H1 (cell line): ENCODE results near the gene CSNK2B. TPM values are rescaled to one million over a fixed set of nuclear protein-coding genes. Genes with fewer than 3 reads are reported as not detected.

Experiments used
- CTCF ChIA-PET: fragments of 300-600 bp; sonication (Branson Sonifier 250); formaldehyde crosslinking; loops from one replicate; lab custom pipeline; 2021; ENCODE audit not compliant: partially characterized antibody; lab: Charles Lee
- POLR2A ChIA-PET: fragments of 300-600 bp; sonication (Branson Sonifier 250); formaldehyde crosslinking; loops from one replicate; lab custom pipeline; 2021; ENCODE audit warnings: inconsistent platforms; ENCODE audit not compliant: partially characterized antibody; lab: Charles Lee
- DNase-seq, 2 experiments: peaks; one replicate each; pipeline versions ENCODE4 v3.0.0 to v3.0.0-alpha.2; 2010 to 2022; ENCODE audit warnings: low spot score in 2 of 2, low read depth in 1 of 2, mixed read lengths in 1 of 2
- FAIRE-seq: peaks from 2 replicates; lab custom pipeline; 2011; peaks lifted over from hg19 to GRCh38; lab: Jason Lieb, UNC
- H2AFZ ChIP-seq: 2 replicates; pipeline ENCODE4 v1.8.1; 2012; ENCODE audit warnings: low read length, inconsistent platforms
- H2AK5ac ChIP-seq: 2 replicates; pipeline ENCODE4 v1.6.1; 2013; ENCODE audit warnings: low read depth, low read length
- H2BK120ac ChIP-seq: replicated peaks from 2 replicates; pipeline ENCODE3; 2013; ENCODE audit warnings: low read depth, low read length, inconsistent platforms
- H2BK12ac ChIP-seq: 2 replicates; pipeline ENCODE4 v1.6.1; 2013; ENCODE audit warnings: low read depth, low read length
- H2BK15ac ChIP-seq: 2 replicates; pipeline ENCODE4 v1.6.1; 2013; ENCODE audit warnings: low read length
- H2BK20ac ChIP-seq: 2 replicates; pipeline ENCODE4 v1.6.1; 2013; ENCODE audit warnings: low read length
- H2BK5ac ChIP-seq: 2 replicates; pipeline ENCODE4 v1.6.1; 2013; ENCODE audit warnings: low read depth, low read length
- H3K14ac ChIP-seq: 2 replicates; pipeline ENCODE4 v1.6.1; 2013; ENCODE audit warnings: inconsistent platforms; ENCODE audit not compliant: insufficient read length
- H3K18ac ChIP-seq: 2 replicates; pipeline ENCODE4 v1.6.1; 2013; ENCODE audit warnings: low read length; ENCODE audit errors: extremely low read depth
- H3K23ac ChIP-seq: 2 replicates; pipeline ENCODE4 v1.6.1; 2013; ENCODE audit warnings: inconsistent platforms; ENCODE audit not compliant: insufficient read length
- H3K23me2 ChIP-seq: 2 replicates; pipeline ENCODE4 v1.6.1; 2013; ENCODE audit warnings: low read depth, low read length
- H3K27ac ChIP-seq: 2 replicates; pipeline ENCODE4 v1.6.1; 2011; ENCODE audit warnings: low read depth, low read length, inconsistent platforms
- H3K27me3 ChIP-seq, 4 experiments: replicated peaks in 1 of 4; 1 replicate in 1 of 4; 2 replicates in 3 of 4; pipeline versions ENCODE4 v1.6.1 to v1.8.1; 2011 to 2013; ENCODE audit warnings: low read length in 3 of 4, mild to moderate bottlenecking in 3 of 4, inconsistent platforms in 2 of 4, mixed read lengths in 2 of 4, moderate library complexity in 1 of 4; ENCODE audit not compliant: control insufficient read depth in 3 of 4, insufficient read depth in 3 of 4; ENCODE audit errors: extremely low read depth in 1 of 4
- H3K36me3 ChIP-seq, 4 experiments: 2 replicates each; pipeline versions ENCODE4 v1.6.1 to v1.8.1; 2011 to 2013; ENCODE audit warnings: mild to moderate bottlenecking in 4 of 4, low read length in 3 of 4, moderate library complexity in 2 of 4, control low read depth in 1 of 4, inconsistent platforms in 1 of 4; ENCODE audit not compliant: insufficient read depth in 4 of 4, control insufficient read depth in 2 of 4
- H3K4ac ChIP-seq: replicated peaks from 2 replicates; pipeline ENCODE3; 2013; ENCODE audit warnings: low read length, low read depth, mixed read lengths, inconsistent platforms; ENCODE audit not compliant: insufficient read length
- H3K4me1 ChIP-seq, 4 experiments: replicated peaks in 1 of 4; 1 replicate in 1 of 4; 2 replicates in 3 of 4; pipeline versions ENCODE4 v1.6.1 to v1.8.1; 2011 to 2013; ENCODE audit warnings: low read length in 3 of 4, inconsistent platforms in 2 of 4, mixed read lengths in 1 of 4; ENCODE audit not compliant: insufficient read depth in 4 of 4, control insufficient read depth in 3 of 4
- H3K4me2 ChIP-seq, 2 experiments: 2 replicates each; pipeline versions ENCODE4 v1.6.1 to v1.8.1; 2011 to 2013; ENCODE audit warnings: low read depth in 2 of 2, low read length in 2 of 2, control low read depth in 1 of 2, inconsistent platforms in 1 of 2, mild to moderate bottlenecking in 1 of 2; ENCODE audit not compliant: insufficient read depth in 1 of 2
- H3K4me3 ChIP-seq, 4 experiments: fragments of 200-600, 300-600 bp in 1 of 4; sonication (generic), shearing (Covaris generic), sonication (Bioruptor Twin) in 1 of 4; 2 replicates each; pipeline versions ENCODE4 v1.5.1 to v1.8.1; 2011 to 2016; ENCODE audit warnings: low read length in 4 of 4, low read depth in 3 of 4, control low read depth in 2 of 4, inconsistent platforms in 2 of 4, mild to moderate bottlenecking in 2 of 4, mixed read lengths in 1 of 4, moderate library complexity in 1 of 4; ENCODE audit not compliant: insufficient read depth in 2 of 4; ENCODE audit errors: extremely low read depth in 1 of 4
- H3K56ac ChIP-seq: replicated peaks from 2 replicates; pipeline ENCODE3; 2013; ENCODE audit warnings: low read depth, mild to moderate bottlenecking, mixed read lengths, low read length, inconsistent platforms; ENCODE audit not compliant: insufficient read length
- H3K79me1 ChIP-seq: 2 replicates; pipeline ENCODE4 v1.6.1; 2013; ENCODE audit warnings: low read depth, low read length, control low read depth
- H3K79me2 ChIP-seq, 2 experiments: 2 replicates each; pipeline versions ENCODE4 v1.6.1 to v1.8.1; 2012 to 2013; ENCODE audit warnings: low read length in 2 of 2, mild to moderate bottlenecking in 2 of 2, inconsistent platforms in 1 of 2; ENCODE audit not compliant: insufficient read depth in 2 of 2, control insufficient read depth in 1 of 2
- H3K9ac ChIP-seq, 4 experiments: replicated peaks in 1 of 4; 1 replicate in 1 of 4; 2 replicates in 3 of 4; pipeline versions ENCODE4 v1.6.1 to v1.8.1; 2011 to 2013; ENCODE audit warnings: low read depth in 3 of 4, low read length in 3 of 4, control low read depth in 2 of 4, mild to moderate bottlenecking in 2 of 4, moderate library complexity in 2 of 4, inconsistent platforms in 1 of 4; ENCODE audit errors: extremely low read depth in 1 of 4
- H3K9me3 ChIP-seq, 2 experiments: 2 replicates each; pipeline versions ENCODE4 v1.6.1 to v1.8.1; 2012 to 2013; ENCODE audit warnings: mild to moderate bottlenecking in 2 of 2, moderate library complexity in 2 of 2, control low read depth in 1 of 2, inconsistent platforms in 1 of 2, low read depth in 1 of 2, low read length in 1 of 2, mixed read lengths in 1 of 2; ENCODE audit not compliant: insufficient read depth in 2 of 2
- H4K20me1 ChIP-seq, 2 experiments: replicated peaks in 1 of 2; 2 replicates each; pipeline versions ENCODE3 to v1.8.1; 2011 to 2013; ENCODE audit warnings: inconsistent platforms in 2 of 2, low read length in 2 of 2, mild to moderate bottlenecking in 1 of 2; ENCODE audit not compliant: insufficient read depth in 2 of 2, control insufficient read depth in 1 of 2
- H4K5ac ChIP-seq: 2 replicates; pipeline ENCODE4 v1.6.1; 2013; ENCODE audit warnings: low read length, low read depth, mixed read lengths, inconsistent platforms; ENCODE audit not compliant: insufficient read length
- H4K8ac ChIP-seq: 2 replicates; pipeline ENCODE4 v1.8.0; 2013; ENCODE audit warnings: mild to moderate bottlenecking, moderate library complexity, low read length, inconsistent platforms; ENCODE audit not compliant: insufficient read depth; ENCODE audit errors: extremely low read depth
- H4K91ac ChIP-seq: replicated peaks from 2 replicates; pipeline ENCODE3; 2013; ENCODE audit warnings: low read length, mixed read lengths, inconsistent platforms; ENCODE audit not compliant: insufficient read length
- BCL11A ChIP-seq, 2 experiments: IDR thresholded peaks; one replicate each; pipeline ENCODE4 v1.6.1; 2011; ENCODE audit warnings: low read depth in 2 of 2, low read length in 2 of 2, mild to moderate bottlenecking in 2 of 2
- GTF2F1 ChIP-seq: IDR thresholded peaks from 2 replicates; pipeline ENCODE4 v1.6.1; 2012; ENCODE audit warnings: low read depth, low read length, improper control_type of control experiment, borderline replicate concordance
- HDAC2 ChIP-seq, 2 experiments: fragments of 300-600 bp in 1 of 2; sonication (generic) in 1 of 2; IDR thresholded peaks; 2 replicates each; pipeline ENCODE4 v1.6.1; 2011 to 2012; ENCODE audit warnings: low read depth in 2 of 2, low read length in 2 of 2, mild to moderate bottlenecking in 2 of 2, moderate library complexity in 2 of 2, borderline replicate concordance in 1 of 2, inconsistent platforms in 1 of 2
- PHF8 ChIP-seq: fragments of 200-600 bp; sonication (generic); conservative IDR thresholded peaks from 2 replicates; pipeline ENCODE4 v1.7.1; 2012; ENCODE audit warnings: low read depth, mild to moderate bottlenecking, inconsistent platforms, low read length, moderate library complexity
- ZNF274 ChIP-seq: IDR thresholded peaks from 2 replicates; pipeline ENCODE4 v1.7.0; 2012; ENCODE audit warnings: low read length, borderline replicate concordance; ENCODE audit errors: extremely low read depth
- WGBS, 2 experiments: shearing (Covaris generic) in 1 of 2; methylation state at CpG; one replicate each; pipeline versions ENCODE4 v1.1.6 to v1.1.7; 2013 to 2015; ENCODE audit warnings: low lambda C conversion rate in 2 of 2, mixed read lengths in 2 of 2, inconsistent platforms in 1 of 2, low coverage in 1 of 2, missing lambda C conversion rate in 1 of 2; ENCODE audit not compliant: insufficient replicate concordance in 2 of 2, insufficient coverage in 1 of 2, insufficient read length in 1 of 2; ENCODE audit errors: extremely low coverage in 1 of 2, missing lambda C conversion rate in 1 of 2; 5-methylcytosine and 5-hydroxymethylcytosine counted together
- polyA plus RNA-seq, 7 experiments: library from polyadenylated mRNA; depleted of rRNA in 3 of 7; stranded (reverse) in 5 of 7; unstranded in 2 of 7; fragments of >200 nt in 5 of 7; fragments of 200-250 nt in 2 of 7; gene quantifications; 1 replicate in 5 of 7; 2 replicates in 1 of 7; 4 replicates in 1 of 7; pipeline versions ENCODE4 v1.2.1 to v1.2.3, GENCODE V29; 2011 to 2013; ENCODE audit warnings: missing spikeins in 2 of 7, mixed read lengths in 2 of 7
- total RNA-seq: library from RNA; stranded (reverse); fragmentation: NEBNext Ultra II Directional; extraction: Animal tissue kit (Norgen Biotek cat#: 25700); gene quantifications from 2 replicates; pipeline ENCODE4 v1.2.1, GENCODE V29; 2021

The CSNK2B gene
- total and polyA plus RNA-seq, 2 of the 8 experiments (the other 6 are each of a cell fraction or from before 2014, with no cell fraction given) = 169 to 208 TPM

- no peak for DNase-seq
- no peak overlapping the region for H2BK5ac ChIP-seq
- peaks cover 49 to 89% (median 74%) of the 10 kb centered on the region in 4 experiments for H3K36me3 ChIP-seq
- no peaks in the 10 kb centered on the region for H3K4me1 ChIP-seq
- no peak overlapping the region for H2BK12ac ChIP-seq
- no peak for FAIRE-seq
- H3K14ac ChIP-seq = no peak overlapping the region
- no peak overlapping the region for H3K4ac ChIP-seq
- no peak overlapping the region for H4K91ac ChIP-seq
- H2AFZ ChIP-seq = no peak overlapping the region
- no peak overlapping the region for H2BK120ac ChIP-seq
- no peak overlapping the region for H3K23ac ChIP-seq
- no peak overlapping the region for H3K56ac ChIP-seq
- no peak overlapping the region for H3K9ac ChIP-seq
- no peak overlapping the region for H2AK5ac ChIP-seq
- peaks cover 0 to 18% of the 10 kb centered on the region in 2 experiments; a peak in 2 of 4 replicates for H3K79me2 ChIP-seq
- ChIA-PET POLR2A (interaction anchor here (0.6 to 34.9 kb wide), 4 partner anchors 9 to 96 kb away, joined by 3 to 883 read pairs (median 376); partner anchors contain the start of genes APOM, BAG6, C6orf47 and CSNK2B), CTCF (interaction anchor here (2.8 kb wide), 1 partner anchor 11 kb away, joined by 10 read pairs; no protein-coding TSS in a partner anchor)
- H4K8ac ChIP-seq = no peak overlapping the region; the same call in 1 of the 2 replicates
- no peaks in the 10 kb centered on the region for H3K27me3 ChIP-seq
- TF ChIP-seq BCL11A (IDR thresholded peaks at IDR 0.05; ENCODE audit: low read depth in 2 of 2, low read length in 2 of 2) = no peak
- TF ChIP-seq GTF2F1 = no peak
- TF ChIP-seq HDAC2 (IDR thresholded peaks at IDR 0.05; ENCODE audit: borderline replicate concordance in 1 of 2, low read depth in 2 of 2, low read length in 2 of 2) = no peak
- TF ChIP-seq ZNF274 = no peak
- TF ChIP-seq PHF8 = no peak
- WGBS, 2 experiments = 93% methylated on average over 9 of the region's 9 CpGs; no CpG with 5 or more reads in 1 of the 2 experiments
- no peak overlapping the region for H3K27ac ChIP-seq
- no peak overlapping the region for H4K5ac ChIP-seq
- no peak overlapping the region for H3K18ac ChIP-seq
- no peak overlapping the region for H2BK20ac ChIP-seq
- H3K23me2 ChIP-seq = no peaks in the 10 kb centered on the region
- peaks cover 0 to 5% of the 10 kb centered on the region in 2 experiments for H4K20me1 ChIP-seq
- no peaks in the 10 kb centered on the region for H3K9me3 ChIP-seq
- H3K4me3 ChIP-seq = no peak overlapping the region
- peaks cover 2% of the 10 kb centered on the region; the same call in 1 of the 2 replicates for H3K79me1 ChIP-seq
- H3K4me2 ChIP-seq = no peak overlapping the region
- H2BK15ac ChIP-seq = no peak overlapping the region
These were observed 20.6 kb upstream of the CSNK2B start for GRCh38 chr6:31645325-31645724.
